ENCODE data around the gene DNAJC5.
"Not testable (repeated sequence)": the region's sequence is repeated elsewhere in the genome, so short reads cannot be mapped to it uniquely, and the experiment has no call there.

DNAJC5 gene, protein sequence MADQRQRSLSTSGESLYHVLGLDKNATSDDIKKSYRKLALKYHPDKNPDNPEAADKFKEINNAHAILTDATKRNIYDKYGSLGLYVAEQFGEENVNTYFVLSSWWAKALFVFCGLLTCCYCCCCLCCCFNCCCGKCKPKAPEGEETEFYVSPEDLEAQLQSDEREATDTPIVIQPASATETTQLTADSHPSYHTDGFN

GRCh38 chr20:63894358-63895201 lies at the start of gene DNAJC5:
Gene DNAJC5 (plus strand): TSS chr20:63895126. CDS start chr20:63928346, 33,220 bp downstream.
- no peak for FAIRE-seq

DNA sequence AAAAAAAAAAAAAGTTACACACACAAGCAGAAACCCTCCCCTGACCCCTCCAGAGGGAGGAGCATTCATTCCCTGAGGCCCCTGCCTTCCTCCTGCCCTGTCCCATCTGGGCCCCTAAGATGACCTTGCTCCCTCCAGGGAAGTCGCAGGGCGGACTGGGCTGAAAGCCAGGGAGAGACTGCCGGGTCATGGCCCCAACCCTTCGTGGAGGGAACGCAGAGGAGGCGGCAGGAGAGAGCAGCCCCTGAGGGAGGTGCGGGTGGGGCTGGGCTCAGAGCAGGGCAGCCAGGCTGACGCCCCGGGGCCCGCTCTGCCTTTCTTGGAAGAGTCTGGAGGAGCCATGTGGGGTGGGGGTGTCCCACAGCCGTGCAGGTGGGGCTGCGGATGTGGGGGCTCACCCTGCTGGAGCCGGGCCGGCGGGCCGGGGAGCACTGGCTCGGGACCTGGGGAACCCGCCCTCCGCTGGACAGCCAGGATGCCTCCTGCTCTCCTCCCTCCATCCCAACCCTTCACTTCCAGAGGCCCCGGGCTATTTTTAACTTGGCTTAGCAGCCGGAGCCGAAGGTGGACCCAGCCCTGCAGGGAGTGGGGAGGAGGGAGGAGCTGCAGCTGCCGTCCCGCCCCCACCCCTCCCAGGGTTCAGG lies 48.7 kb upstream of the DNAJC5 start:
- no peak for FAIRE-seq

GRCh38 chr20:63846888-63847236 lies 48.1 kb upstream of the DNAJC5 start:
- FAIRE-seq = no peak

- no peak for FAIRE-seq
Measured at GRCh38 chr20:63847237-63848002, 47.5 kb upstream of the DNAJC5 start.

DNA sequence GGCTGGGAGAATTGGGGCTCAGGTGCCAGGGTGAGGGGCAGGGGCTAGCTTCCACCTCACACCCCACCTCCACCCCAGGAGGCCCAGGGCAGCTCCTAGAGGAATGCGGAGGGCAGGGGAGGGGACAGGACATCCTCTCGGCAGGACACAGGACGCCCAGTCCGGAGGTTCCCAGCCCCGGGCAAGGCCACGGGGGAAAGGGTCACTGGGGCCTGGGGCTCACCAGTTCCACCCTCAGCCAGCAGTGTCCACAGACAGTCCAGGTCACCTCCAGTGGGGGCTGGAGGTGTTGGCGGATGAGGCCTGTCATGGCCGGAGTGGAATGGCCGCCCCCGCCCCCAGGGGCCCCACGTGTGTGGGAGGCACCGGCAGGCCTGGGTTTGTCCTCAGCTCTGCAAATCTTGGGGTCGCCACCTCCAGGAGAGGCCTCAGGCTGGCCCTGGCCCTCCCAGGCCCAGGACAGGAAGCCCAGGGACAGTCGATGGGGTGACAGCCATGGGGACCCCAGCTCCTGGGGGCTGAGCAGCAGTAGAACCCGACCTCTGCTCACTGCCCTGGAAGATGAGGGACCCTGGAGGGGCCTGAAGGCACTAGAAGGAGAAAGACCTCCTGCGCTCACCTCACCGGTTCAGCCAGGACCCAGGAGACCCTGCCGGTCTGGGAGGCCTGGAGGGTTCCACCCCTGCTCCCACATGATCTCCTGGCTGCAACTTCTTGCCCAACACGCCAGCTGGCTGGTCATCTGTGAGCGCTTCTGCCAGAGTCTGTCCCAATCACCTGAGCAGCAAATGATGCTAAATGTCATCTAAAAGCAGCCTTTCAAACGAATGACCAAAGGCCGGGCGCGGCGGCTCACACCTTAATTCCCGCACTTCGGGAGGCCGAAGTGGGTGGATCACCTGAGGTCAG lies 46.7 kb upstream of the DNAJC5 start:
- FAIRE-seq = no peak

- FAIRE-seq = no peak
Measured at GRCh38 chr20:63850689-63851547, 44.0 kb upstream of the DNAJC5 start.

- not testable (repeated sequence) for FAIRE-seq
Measured at GRCh38 chr20:63851548-63851943, 43.4 kb upstream of the DNAJC5 start.

GRCh38 chr20:63853733-63854068 lies 41.2 kb upstream of the DNAJC5 start:
- FAIRE-seq = not testable (repeated sequence)

DNA sequence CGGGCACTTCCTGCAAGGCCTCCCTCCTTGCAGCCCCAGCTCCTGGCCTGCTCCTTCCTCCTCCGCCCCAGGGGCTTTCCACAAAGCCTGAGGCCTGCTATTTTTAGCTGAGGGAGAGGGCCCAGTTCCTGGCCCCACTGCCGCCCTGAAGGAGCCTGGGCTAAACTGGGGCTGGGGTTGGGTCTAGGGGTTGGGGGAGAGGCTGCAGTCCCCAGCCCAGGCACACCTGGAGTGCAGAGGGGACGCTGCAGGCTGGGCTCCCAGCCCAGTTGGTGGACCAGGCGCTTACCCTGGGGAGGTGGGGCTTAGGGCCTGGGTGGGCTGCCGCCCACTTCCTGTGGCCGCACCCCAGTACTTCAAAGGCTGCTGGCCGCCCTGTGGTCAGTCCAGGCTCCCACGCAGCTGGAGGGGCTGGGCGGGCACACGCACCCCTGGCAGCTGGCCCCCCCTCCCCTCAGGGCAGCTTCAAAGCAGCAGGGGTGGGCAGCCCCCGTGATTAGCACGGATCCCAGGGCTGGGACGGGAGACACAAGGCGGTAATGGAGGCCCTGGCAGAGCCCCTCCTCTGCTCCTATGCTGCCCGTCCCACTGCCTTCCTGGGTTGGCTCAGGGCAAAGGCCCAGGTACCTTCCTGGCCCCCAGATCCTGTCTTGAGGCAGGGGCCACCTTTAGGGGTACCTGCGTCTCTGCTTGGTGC lies 40.7 kb upstream of the DNAJC5 start:
- FAIRE-seq = no peak

- no peak for FAIRE-seq
Measured at GRCh38 chr20:63854766-63855362, 40.1 kb upstream of the DNAJC5 start.

DNA sequence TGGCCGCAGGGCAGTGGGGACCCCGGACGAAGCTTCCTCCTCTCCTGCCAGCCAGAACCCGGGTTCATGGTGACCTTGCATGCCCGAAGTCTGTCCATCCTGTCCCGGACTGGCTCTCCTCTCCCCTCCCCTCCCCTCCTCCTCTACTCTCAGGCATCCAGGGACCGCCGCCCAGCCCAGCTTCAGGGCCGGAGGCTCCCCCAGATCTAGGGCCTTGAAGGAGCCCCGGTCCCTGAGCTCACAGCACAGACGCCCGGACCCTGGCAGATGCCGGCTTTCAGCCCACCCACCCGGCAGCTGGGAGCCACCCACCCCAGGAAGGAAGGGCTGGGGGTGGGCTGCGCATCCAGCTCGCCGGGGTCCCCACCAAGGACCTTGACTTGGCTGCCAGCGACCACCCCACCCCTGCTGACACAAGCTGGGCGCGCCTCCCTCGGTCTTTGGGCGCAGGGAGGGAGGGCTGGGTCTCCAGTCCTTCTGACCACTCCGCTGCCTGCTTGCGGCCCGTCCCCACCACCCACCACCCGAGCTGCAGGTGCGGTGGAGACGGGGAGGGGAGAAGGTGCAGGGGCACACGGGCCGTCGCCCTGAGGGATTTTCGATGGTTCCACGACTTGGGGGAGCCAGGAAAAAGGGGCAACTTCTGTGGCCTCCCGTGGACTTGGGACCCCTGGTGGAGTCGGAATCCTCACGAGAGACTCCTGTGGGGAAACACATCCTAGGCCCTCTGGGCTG lies 39.4 kb upstream of the DNAJC5 start:
- no peak for FAIRE-seq

- FAIRE-seq = no peak
Measured at GRCh38 chr20:63856098-63856511, 38.8 kb upstream of the DNAJC5 start.

GRCh38 chr20:63857764-63858392 lies 37.0 kb upstream of the DNAJC5 start:
- no peak for FAIRE-seq

DNA sequence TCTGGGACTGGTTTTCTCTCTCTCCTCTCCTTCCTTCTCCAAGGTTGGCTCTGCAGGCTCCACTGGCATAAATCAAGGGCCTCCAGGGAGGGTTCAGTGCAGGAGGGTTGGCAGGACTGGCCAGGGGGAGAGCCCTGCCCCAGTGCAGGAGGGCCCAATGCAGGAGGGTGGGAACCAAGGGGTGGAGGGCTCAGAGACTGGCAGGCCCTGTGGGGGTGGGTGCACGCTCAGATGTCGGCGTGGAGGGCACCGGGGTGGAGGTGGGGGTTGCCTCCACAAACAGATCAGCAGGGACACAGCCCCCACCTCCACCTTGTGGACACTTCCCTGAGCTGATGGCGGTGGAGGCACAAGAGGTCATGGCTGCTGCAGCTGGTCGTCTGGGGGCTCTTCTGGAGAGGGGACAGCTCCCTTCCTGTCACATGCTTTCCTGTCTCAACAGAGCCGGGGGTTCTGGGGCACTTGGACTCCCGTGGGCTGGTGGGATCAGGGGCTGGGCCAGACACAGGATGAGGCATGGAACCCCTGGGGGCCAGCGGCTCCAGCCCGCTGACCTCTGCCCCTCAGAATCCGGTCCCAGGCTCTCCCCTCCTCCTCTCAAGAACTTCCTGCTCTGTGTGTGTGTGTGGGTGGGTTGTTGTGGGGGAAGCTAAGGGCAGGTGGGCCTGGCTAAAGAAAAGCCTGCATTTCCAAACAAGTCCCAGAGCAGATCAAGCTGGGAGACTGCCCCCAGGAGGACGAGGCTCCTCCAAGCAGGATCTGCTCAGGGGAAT lies 36.3 kb upstream of the DNAJC5 start:
- FAIRE-seq = no peak

DNA sequence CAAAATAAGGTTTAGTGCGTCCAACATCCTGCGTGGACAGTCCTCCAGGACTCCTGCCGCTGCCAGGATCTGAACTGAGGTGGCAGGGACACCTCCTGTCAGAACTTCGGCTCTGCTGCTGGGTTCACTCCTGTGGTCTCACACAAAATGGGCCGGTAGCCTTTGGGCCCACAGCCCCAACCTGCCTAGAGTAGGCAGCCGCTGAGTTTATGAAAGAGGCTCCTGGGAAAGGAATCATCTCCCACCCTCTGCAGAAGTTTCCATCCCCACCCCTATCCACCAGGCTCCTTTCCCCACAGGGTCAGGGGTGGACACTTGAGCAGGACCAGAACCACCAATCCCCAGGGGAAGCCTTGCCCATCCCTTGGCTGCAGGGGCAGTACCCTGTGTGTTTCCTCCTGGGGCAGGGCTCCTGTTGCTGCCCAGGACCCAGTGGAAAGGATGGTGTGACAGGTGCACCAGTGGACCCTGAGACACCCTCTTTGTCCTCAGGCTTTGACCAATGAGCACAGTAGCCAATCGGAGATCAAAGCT lies 35.7 kb upstream of the DNAJC5 start:
- FAIRE-seq = no peak

GRCh38 chr20:63860325-63861051 lies 34.4 kb upstream of the DNAJC5 start:
- FAIRE-seq = no peak

GRCh38 chr20:63861365-63861934 lies 33.5 kb upstream of the DNAJC5 start, which contains the start of gene ABHD16B:
Gene ABHD16B (plus strand): TSS chr20:63861498. CDS start chr20:63861541, 43 bp downstream.
- no peak for FAIRE-seq
